ENCODE measurements around the gene KCNQ1.

Gene KCNQ1

DNA sequence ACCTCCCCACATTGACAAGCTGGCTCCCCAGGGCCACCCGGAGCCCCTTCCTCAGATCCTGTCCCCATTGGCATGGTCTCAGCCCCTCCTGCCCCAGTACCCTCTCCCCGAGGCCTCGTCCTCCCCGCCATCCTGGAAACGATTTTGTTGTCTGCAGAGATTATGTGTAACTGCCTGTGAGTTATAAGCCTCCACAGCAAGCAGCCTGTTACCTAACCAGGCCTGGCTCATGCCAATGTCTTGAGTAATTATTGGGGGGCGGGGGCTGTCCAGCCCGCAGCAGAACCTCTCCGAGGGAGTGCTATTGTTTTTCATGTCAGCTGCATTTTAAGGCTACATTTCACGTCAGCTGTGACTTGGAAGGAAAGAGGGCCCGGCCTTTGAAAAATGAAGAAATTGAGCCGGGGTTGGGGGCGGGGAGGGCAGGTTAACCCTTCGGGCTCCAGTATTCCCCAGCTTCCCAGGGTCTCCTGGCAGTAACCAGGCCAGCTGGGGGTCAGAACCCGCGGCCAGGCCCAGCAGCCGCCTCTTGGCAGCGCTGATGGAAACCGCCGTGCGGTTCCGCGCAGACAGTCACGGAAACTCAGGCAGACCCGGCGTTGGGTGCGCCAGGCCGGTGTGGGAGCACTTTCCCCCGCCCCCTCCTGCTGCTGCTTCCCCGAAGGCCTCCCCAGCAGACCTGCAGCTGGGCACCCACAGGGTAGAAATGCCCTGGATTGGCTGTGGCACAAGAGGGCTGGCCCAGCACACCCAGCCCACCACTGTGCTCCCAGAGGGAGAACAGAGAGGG lies 381.3 kb downstream of the KCNQ1 start:
- Histone ChIP-seq H3K4me1 (ENCODE audit: control insufficient read depth in 1 of 2, insufficient read depth in 2 of 2, low read length in 2 of 2) (peaks cover 5 to 25% of the 10 kb centered on the region in 2 donors), H3K4me3 (ENCODE audit: low read depth in 1 of 2, low read length in 2 of 2) (peak overlapping the region in 1 of 2 donors; percentile 22), H3K9me3 (ENCODE audit: control insufficient read depth in 1 of 2, low read length in 2 of 2) (peaks cover 0 to 13% of the 10 kb centered on the region in 2 donors), H3K36me3 (ENCODE audit: control insufficient read depth in 1 of 2, insufficient read depth in 2 of 2, low read length in 2 of 2) (no peaks in the 10 kb centered on the region), H3K27ac (ENCODE audit: low read length) (peak overlapping the region; percentile 67), H3K27me3 (ENCODE audit: low read depth, low read length) (no peaks in the 10 kb centered on the region)

DNA sequence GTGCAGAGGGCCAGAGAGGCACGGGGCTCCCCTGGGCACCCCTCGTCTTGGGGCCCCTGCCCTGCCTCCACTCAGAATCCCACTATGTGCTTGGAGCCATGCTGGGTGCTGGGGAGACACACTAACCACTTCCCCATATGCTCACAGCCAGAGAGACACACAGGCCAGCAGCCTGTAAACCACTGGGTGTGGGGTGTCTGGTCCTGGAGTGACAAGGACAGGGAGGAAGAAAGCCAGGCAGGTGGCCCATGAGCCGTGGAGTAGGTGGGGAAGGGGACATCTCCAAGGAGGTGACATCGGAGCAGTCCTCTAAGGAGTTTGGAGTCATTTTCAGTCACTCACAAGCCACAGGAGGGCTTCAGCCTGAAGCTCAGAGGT lies 381.9 kb downstream of the KCNQ1 start:
- peaks cover 0 to 13% of the 10 kb centered on the region in 2 donors for H3K9me3 ChIP-seq (ENCODE audit: control insufficient read depth in 1 of 2, low read length in 2 of 2)
- H3K36me3 ChIP-seq (ENCODE audit: control insufficient read depth in 1 of 2, insufficient read depth in 2 of 2, low read length in 2 of 2), result no peaks in the 10 kb centered on the region
- peak overlapping the region in 1 of 2 donors; percentile 22 for H3K4me3 ChIP-seq (ENCODE audit: low read depth in 1 of 2, low read length in 2 of 2)
- H3K4me1 ChIP-seq (ENCODE audit: control insufficient read depth in 1 of 2, insufficient read depth in 2 of 2, low read length in 2 of 2), result peaks cover 5 to 25% of the 10 kb centered on the region in 2 donors
- no peaks in the 10 kb centered on the region for H3K27me3 ChIP-seq (ENCODE audit: low read depth, low read length)
- H3K27ac ChIP-seq (ENCODE audit: low read length), result peak overlapping the region; percentile 67

DNA sequence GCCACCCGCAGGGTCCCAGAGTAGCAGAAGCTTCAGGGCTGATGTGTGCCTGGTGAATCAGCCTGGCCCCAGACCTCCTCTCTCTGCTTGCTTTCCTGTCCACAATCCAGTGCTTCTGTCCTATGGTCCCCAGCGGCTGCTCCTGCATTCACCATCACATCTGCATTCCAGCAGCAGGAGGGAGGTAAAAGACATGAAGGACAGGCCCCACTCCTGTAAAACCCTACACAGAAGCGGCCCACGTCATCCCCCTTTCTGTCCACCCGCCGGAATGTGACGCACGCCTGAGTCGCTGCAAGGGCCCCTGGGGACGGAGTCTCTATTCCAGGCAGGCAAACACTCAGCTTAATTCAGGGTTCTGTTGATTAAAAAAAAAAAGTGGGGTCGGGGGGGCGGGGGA lies 382.4 kb downstream of the KCNQ1 start:
- Histone ChIP-seq H3K4me1 (ENCODE audit: control insufficient read depth in 1 of 2, insufficient read depth in 2 of 2, low read length in 2 of 2) (peaks cover 5 to 25% of the 10 kb centered on the region in 2 donors), H3K27ac (ENCODE audit: low read length) (no peak overlapping the region), H3K9me3 (ENCODE audit: control insufficient read depth in 1 of 2, low read length in 2 of 2) (peaks cover 0 to 13% of the 10 kb centered on the region in 2 donors), H3K27me3 (ENCODE audit: low read depth, low read length) (no peaks in the 10 kb centered on the region), H3K36me3 (ENCODE audit: control insufficient read depth in 1 of 2, insufficient read depth in 2 of 2, low read length in 2 of 2) (no peaks in the 10 kb centered on the region), H3K4me3 (ENCODE audit: low read depth in 1 of 2, low read length in 2 of 2) (no peak overlapping the region)

DNA sequence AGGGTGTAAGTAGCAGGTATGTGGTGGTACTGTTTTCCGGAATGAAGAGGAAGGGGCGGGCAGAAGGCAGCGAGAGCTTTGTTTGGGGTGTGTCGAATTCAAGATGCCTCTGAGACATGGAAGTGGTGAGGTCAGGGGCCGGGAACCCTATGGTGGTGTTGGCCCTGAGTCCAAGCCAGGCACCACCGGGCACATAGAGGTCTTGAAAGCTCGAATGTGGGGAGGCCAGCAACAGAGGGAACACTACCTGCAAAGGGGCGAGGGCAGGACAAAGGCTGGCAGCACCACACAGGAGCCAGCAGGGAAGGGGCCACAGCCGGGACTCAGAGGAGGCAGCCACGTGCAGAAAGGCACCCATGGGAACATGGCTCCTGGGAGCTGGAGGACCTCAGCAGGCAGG lies 383.0 kb downstream of the KCNQ1 start:
- Histone ChIP-seq H3K27me3 (ENCODE audit: low read depth, low read length) (no peaks in the 10 kb centered on the region), H3K4me3 (ENCODE audit: low read depth in 1 of 2, low read length in 2 of 2) (no peak overlapping the region), H3K4me1 (ENCODE audit: control insufficient read depth in 1 of 2, insufficient read depth in 2 of 2, low read length in 2 of 2) (peaks cover 5 to 25% of the 10 kb centered on the region in 2 donors), H3K36me3 (ENCODE audit: control insufficient read depth in 1 of 2, insufficient read depth in 2 of 2, low read length in 2 of 2) (no peaks in the 10 kb centered on the region), H3K9me3 (ENCODE audit: control insufficient read depth in 1 of 2, low read length in 2 of 2) (peaks cover 0 to 13% of the 10 kb centered on the region in 2 donors), H3K27ac (ENCODE audit: low read length) (no peak overlapping the region)

DNA sequence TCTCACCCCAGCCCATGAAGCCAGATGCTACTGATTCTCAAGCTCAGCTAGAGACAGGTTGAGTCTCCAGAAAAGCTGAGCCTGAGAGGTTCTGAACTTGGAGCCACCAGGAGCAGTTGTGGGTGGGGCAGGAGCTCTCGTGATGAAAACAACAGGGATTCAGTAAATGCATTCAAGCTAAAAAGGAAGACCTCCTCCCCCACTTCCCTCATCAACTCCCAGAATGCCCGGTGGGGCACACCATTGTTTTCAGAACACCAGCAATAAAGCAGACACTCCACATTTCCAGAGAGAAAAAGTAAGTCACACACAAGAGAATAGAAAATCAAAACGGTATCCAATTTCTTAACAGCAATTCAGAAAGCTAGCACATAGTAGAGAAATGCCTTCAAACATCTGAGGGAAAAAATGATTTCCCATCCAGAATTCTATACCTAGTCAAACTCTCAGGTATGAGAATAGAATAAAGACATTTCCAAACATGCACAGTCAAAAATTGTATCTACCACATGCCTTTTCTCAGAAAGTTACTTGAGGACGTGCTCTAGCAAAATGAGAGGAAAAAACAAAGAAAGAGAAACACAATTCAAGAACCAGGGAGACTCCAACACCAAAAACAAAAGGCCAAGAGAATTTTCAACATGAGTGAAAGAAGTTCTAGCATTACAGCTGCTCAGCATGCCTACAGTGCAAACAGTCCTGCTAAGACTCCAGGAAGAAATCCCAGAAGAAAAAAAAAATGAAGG lies 383.9 kb downstream of the KCNQ1 start:
- Histone ChIP-seq H3K36me3 (ENCODE audit: control insufficient read depth in 1 of 2, insufficient read depth in 2 of 2, low read length in 2 of 2) (no peaks in the 10 kb centered on the region), H3K9me3 (ENCODE audit: control insufficient read depth in 1 of 2, low read length in 2 of 2) (peaks cover 0 to 13% of the 10 kb centered on the region in 2 donors), H3K27ac (ENCODE audit: low read length) (no peak overlapping the region), H3K4me1 (ENCODE audit: control insufficient read depth in 1 of 2, insufficient read depth in 2 of 2, low read length in 2 of 2) (peaks cover 5 to 25% of the 10 kb centered on the region in 2 donors), H3K4me3 (ENCODE audit: low read depth in 1 of 2, low read length in 2 of 2) (no peak overlapping the region), H3K27me3 (ENCODE audit: low read depth, low read length) (no peaks in the 10 kb centered on the region)

DNA sequence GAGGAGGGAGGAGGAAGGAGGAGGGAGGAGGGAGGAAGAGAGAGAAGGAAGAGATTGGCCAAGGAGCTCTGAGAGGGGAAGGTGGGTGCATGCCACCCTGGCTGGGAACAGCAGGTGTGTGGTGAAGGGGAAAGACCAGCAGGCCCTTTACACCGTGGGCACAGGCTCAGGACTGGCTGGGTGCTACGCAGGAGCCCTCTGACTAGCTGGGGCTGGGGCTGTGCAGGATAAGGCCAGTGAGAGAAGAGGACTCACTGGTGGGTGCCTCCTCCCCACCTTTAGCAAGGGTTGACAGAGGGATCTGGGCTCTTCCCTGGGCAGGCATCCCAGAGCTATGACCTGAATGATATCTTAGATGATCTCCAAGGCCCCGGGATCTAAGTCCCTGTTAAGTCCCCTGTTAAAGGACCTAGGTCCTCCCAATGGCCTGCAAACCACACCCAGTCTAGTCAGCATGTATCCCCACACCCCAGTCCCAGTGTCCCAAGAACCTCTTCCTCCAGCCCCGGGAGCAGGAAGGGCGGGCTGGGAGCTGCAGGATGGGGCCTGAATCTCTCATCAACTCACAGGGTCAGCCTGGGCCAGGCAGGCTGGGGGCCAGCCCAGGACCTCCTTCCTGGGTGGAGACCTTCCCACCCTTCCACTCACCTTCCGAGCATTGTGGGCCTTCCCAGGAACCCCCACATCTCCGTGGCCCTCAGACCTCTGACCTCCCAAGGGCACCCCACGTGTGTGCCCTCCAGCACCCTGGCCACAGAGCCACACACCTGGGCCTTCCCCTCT lies 385.4 kb downstream of the KCNQ1 start:
- Histone ChIP-seq H3K9me3 (ENCODE audit: control insufficient read depth in 1 of 2, low read length in 2 of 2) (peaks cover 0 to 13% of the 10 kb centered on the region in 2 donors), H3K4me3 (ENCODE audit: low read depth in 1 of 2, low read length in 2 of 2) (no peak overlapping the region), H3K36me3 (ENCODE audit: control insufficient read depth in 1 of 2, insufficient read depth in 2 of 2, low read length in 2 of 2) (no peaks in the 10 kb centered on the region), H3K27me3 (ENCODE audit: low read depth, low read length) (no peaks in the 10 kb centered on the region), H3K4me1 (ENCODE audit: control insufficient read depth in 1 of 2, insufficient read depth in 2 of 2, low read length in 2 of 2) (peaks cover 0 to 19% of the 10 kb centered on the region in 2 donors), H3K27ac (ENCODE audit: low read length) (no peak overlapping the region)

DNA sequence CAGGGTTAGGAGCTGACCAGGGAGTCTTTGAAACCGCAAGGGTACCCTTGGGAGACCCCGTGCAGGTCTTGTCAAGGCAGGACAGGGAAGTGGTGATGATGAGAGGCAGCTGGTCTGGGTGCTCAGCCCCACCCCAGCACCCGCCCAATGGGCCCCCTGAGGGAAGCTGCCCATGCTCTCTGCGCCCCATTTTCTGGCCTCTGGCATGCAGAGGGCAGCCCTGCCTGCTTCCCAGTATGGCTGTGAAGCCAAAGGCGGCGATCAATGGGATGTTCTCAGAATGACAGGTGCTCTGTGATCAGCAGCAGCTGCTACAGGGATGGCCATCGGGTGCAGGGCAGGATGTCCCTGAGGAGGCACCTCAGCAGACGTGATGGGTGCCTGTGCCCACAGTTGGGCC lies 386.1 kb downstream of the KCNQ1 start:
- H3K36me3 ChIP-seq (ENCODE audit: control insufficient read depth in 1 of 2, insufficient read depth in 2 of 2, low read length in 2 of 2), result no peaks in the 10 kb centered on the region
- H3K27ac ChIP-seq (ENCODE audit: low read length), result no peak overlapping the region
- H3K4me1 ChIP-seq (ENCODE audit: control insufficient read depth in 1 of 2, insufficient read depth in 2 of 2, low read length in 2 of 2), result peaks cover 0 to 12% of the 10 kb centered on the region in 2 donors
- H3K4me3 ChIP-seq (ENCODE audit: low read depth in 1 of 2, low read length in 2 of 2), result no peak overlapping the region
- no peaks in the 10 kb centered on the region for H3K27me3 ChIP-seq (ENCODE audit: low read depth, low read length)
- peaks cover 0 to 13% of the 10 kb centered on the region in 2 donors for H3K9me3 ChIP-seq (ENCODE audit: control insufficient read depth in 1 of 2, low read length in 2 of 2)

DNA sequence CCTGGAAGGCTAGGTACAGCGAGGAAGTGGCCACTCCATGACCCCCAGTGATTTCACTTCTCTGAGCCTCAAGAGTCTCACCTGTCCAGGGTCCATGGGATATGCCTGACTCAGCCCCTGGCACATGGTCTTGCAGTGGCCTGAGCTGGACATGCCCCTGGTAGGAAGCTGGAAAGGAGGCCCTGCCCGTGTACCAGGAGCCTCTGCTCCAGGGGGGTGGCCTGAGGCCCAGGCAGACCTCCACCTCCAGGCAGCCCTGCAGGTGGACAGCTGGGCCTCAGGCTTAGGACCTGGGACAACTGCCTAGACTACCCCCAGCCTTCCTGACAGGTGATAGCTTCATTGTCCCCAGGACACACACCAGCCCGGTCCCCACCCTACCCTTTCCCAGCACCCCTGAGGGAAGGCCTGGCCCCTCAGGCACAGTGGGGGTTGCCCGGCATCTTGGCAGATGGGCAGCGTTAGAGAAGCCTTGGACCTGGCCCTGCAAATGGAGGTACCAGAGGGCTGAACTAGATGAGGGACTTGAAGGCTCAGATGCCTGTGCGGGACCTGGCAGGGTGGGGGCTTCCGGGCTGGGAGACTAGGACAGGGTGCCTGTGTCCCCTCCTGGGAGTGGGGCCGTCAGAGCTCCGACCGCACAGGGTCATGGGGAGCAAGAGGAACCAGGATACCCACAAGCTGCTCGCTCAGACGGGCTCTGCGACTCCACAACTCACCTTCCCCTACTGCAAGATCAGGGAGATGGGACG lies 387.1 kb downstream of the KCNQ1 start:
- no peaks in the 10 kb centered on the region for H3K27me3 ChIP-seq (ENCODE audit: low read depth, low read length)
- no peaks in the 10 kb centered on the region for H3K36me3 ChIP-seq (ENCODE audit: control insufficient read depth in 1 of 2, insufficient read depth in 2 of 2, low read length in 2 of 2)
- H3K4me3 ChIP-seq (ENCODE audit: low read depth in 1 of 2, low read length in 2 of 2), result no peak overlapping the region
- no peak overlapping the region for H3K27ac ChIP-seq (ENCODE audit: low read length)
- H3K9me3 ChIP-seq (ENCODE audit: control insufficient read depth in 1 of 2, low read length in 2 of 2), result peaks cover 0 to 13% of the 10 kb centered on the region in 2 donors
- peaks cover 0 to 5% of the 10 kb centered on the region in 2 donors for H3K4me1 ChIP-seq (ENCODE audit: control insufficient read depth in 1 of 2, insufficient read depth in 2 of 2, low read length in 2 of 2)

DNA sequence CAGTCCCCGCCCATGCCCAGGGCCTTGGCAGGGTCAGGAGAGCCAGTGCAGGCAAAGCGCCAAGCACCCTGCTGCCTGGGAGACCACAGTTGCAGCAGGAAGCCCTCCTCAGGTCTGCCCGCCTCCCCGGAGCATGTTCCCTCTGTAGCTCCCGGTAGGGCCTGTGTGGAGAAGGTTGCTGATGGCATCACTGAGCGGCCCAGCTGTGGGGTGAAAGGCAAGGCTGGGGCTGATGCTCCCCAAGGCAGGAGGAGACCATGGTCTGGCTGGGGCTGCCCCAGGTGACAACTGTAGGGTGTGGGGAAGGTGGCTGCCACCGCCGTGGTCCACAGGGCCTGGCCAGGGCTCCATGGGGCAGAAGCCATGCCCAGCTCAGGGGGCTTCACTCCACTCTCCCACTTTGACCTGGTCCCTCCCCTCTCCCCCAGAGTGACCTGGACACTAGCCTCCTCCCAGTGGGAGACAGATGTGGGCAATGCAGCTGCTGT lies 387.8 kb downstream of the KCNQ1 start:
- no peaks in the 10 kb centered on the region for H3K36me3 ChIP-seq (ENCODE audit: control insufficient read depth in 1 of 2, insufficient read depth in 2 of 2, low read length in 2 of 2)
- no peak overlapping the region for H3K27ac ChIP-seq (ENCODE audit: low read length)
- peaks cover 0 to 8% of the 10 kb centered on the region in 2 donors for H3K4me1 ChIP-seq (ENCODE audit: control insufficient read depth in 1 of 2, insufficient read depth in 2 of 2, low read length in 2 of 2)

DNA sequence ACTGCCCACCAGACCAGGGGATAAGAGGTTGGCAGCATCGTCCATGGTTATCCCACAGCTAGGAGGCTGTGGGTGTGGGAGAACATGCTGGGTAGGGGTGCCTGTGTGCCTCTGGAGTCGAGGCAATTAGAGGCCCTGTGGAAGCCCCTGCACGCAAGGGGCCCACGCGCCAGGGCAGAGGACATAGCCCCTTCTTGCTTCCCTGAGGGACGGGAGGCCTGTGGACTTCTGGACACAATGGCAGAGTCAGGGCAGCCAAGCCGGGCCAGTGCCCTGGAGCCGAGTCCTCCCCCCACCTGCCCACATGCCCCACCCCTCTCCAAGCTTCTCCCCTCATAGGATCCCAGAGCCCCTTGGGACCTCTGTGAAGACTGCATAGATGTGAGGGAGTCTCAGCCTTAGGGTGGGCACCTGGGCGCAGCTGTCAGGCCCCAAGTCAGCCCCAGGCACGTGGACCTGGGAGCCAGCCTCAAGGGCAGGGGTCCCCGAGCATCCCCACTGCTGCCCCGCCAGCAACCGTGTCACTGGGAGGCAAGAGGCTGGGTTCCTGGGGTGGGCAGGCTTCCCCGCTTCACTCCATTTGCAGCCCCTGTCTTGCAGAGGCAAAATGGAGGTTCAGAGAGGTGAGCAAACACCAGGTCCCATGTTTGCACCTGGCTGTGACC lies 388.4 kb downstream of the KCNQ1 start:
- no peak overlapping the region for H3K4me3 ChIP-seq (ENCODE audit: low read depth in 1 of 2, low read length in 2 of 2)
- H3K9me3 ChIP-seq (ENCODE audit: control insufficient read depth in 1 of 2, low read length in 2 of 2), result peaks cover 0 to 13% of the 10 kb centered on the region in 2 donors
- peaks cover 0 to 10% of the 10 kb centered on the region in 2 donors for H3K4me1 ChIP-seq (ENCODE audit: control insufficient read depth in 1 of 2, insufficient read depth in 2 of 2, low read length in 2 of 2)
- no peaks in the 10 kb centered on the region for H3K27me3 ChIP-seq (ENCODE audit: low read depth, low read length)
- no peak overlapping the region for H3K27ac ChIP-seq (ENCODE audit: low read length)
- no peaks in the 10 kb centered on the region for H3K36me3 ChIP-seq (ENCODE audit: control insufficient read depth in 1 of 2, insufficient read depth in 2 of 2, low read length in 2 of 2)

More for the DNA sequence above, 387.8 kb downstream of the KCNQ1 start:
- Histone ChIP-seq H3K27me3 (ENCODE audit: low read depth, low read length) (no peaks in the 10 kb centered on the region), H3K9me3 (ENCODE audit: control insufficient read depth in 1 of 2, low read length in 2 of 2) (peaks cover 0 to 13% of the 10 kb centered on the region in 2 donors), H3K4me3 (ENCODE audit: low read depth in 1 of 2, low read length in 2 of 2) (no peak overlapping the region)

Data from muscle layer of duodenum (tissue), 2 donors.